Common myeloid progenitor, CD34-positive (primary cell): ENCODE results near the gene KLRC4.
A peak's percentile ranks its signal among the peaks of the same experiment; 100 is the strongest.
"Not testable (repeated sequence)": the region's sequence is repeated elsewhere in the genome, so short reads cannot be mapped to it uniquely, and the experiment has no call there.

Experiments used
- CTCF ChIA-PET: fragments of 350-600 bp; sonication (Branson Sonifier 250); formaldehyde crosslinking; loops from one replicate; lab custom pipeline; 2021; ENCODE audit warnings: antibody characterized with exemption; lab: Charles Lee
- POLR2A ChIA-PET: fragments of 350-600 bp; sonication (Branson Sonifier 250); formaldehyde crosslinking; loops from one replicate; lab custom pipeline; 2021; ENCODE audit warnings: antibody characterized with exemption; lab: Charles Lee
- DNase-seq, 3 donors: peaks; one replicate each; pipeline versions ENCODE4 v3.0.0 to v3.0.0-alpha.2; 2013
- H3K27ac ChIP-seq, 2 experiments: 1 replicate in 1 of 2; 2 replicates in 1 of 2; pipeline ENCODE4 v1.7.0; 2013; ENCODE audit warnings: inconsistent platforms in 2 of 2, low read length in 2 of 2, mild to moderate bottlenecking in 2 of 2, low read depth in 1 of 2, moderate library complexity in 1 of 2; ENCODE audit not compliant: severe bottlenecking in 2 of 2, insufficient read depth in 1 of 2, poor library complexity in 1 of 2
- H3K27me3 ChIP-seq, 5 experiments: replicated peaks in 2 of 5; 1 replicate in 3 of 5; 2 replicates in 2 of 5; pipeline versions ENCODE4 v1.6.1 to v1.7.0; 2013; ENCODE audit warnings: low read length in 4 of 5, mild to moderate bottlenecking in 2 of 5, moderate library complexity in 2 of 5, inconsistent platforms in 1 of 5; ENCODE audit not compliant: insufficient read depth in 5 of 5, control insufficient read depth in 4 of 5
- H3K36me3 ChIP-seq, 4 experiments: 1 replicate in 2 of 4; 2 replicates in 2 of 4; pipeline versions ENCODE4 v1.6.1 to v1.7.0; 2013; ENCODE audit warnings: low read length in 3 of 4, control low read depth in 1 of 4, mild to moderate bottlenecking in 1 of 4; ENCODE audit not compliant: control insufficient read depth in 4 of 4, insufficient read depth in 4 of 4
- H3K4me1 ChIP-seq, 4 experiments: 1 replicate in 3 of 4; 2 replicates in 1 of 4; pipeline versions ENCODE4 v1.6.1 to v1.7.1; 2013; ENCODE audit warnings: low read length in 3 of 4, mild to moderate bottlenecking in 3 of 4, control low read depth in 1 of 4, inconsistent platforms in 1 of 4, moderate library complexity in 1 of 4; ENCODE audit not compliant: control insufficient read depth in 4 of 4, insufficient read depth in 4 of 4; ENCODE audit errors: control extremely low read depth in 1 of 4
- H3K4me3 ChIP-seq, 7 experiments: 1 replicate in 4 of 7; 2 replicates in 3 of 7; pipeline versions ENCODE4 v1.5.1 to v1.7.0; 2013; ENCODE audit warnings: mild to moderate bottlenecking in 7 of 7, low read length in 6 of 7, moderate library complexity in 6 of 7, inconsistent platforms in 2 of 7, low read depth in 2 of 7, control low read depth in 1 of 7; ENCODE audit not compliant: insufficient read depth in 4 of 7, control insufficient read depth in 1 of 7; ENCODE audit errors: extremely low read depth in 1 of 7
- H3K9me3 ChIP-seq, 5 experiments: 1 replicate in 4 of 5; 2 replicates in 1 of 5; pipeline versions ENCODE4 v1.6.1 to v1.7.1; 2013; ENCODE audit warnings: low read length in 4 of 5, mild to moderate bottlenecking in 2 of 5, inconsistent platforms in 1 of 5, low read depth in 1 of 5, moderate library complexity in 1 of 5; ENCODE audit not compliant: control insufficient read depth in 4 of 5, insufficient read depth in 2 of 5; ENCODE audit errors: control extremely low read depth in 1 of 5
- WGBS: methylation state at CpG from one replicate; pipeline ENCODE4 v1.1.5; 2013; ENCODE audit not compliant: insufficient coverage; 5-methylcytosine and 5-hydroxymethylcytosine counted together

Gene KLRC4

DNA sequence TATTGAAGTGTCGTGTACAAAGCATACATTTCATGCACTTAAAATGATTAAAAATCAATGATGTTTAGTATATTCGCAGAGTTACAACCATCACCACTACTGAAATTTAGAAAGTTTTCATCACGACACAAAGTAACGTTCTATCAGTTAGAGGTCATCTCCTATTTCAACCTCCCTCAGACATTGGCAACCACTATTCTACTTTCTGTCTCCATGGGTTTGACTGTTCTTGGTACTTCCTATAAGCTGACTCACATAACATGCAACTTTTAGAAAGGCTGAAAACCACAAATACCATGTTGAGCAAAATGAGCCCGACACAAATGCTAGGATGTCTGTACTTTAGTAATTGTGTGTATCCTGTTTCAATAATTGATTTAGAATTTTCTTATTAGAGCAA, 36.5 kb upstream of the KLRC4 start:
- H3K9me3 ChIP-seq, POLR2A ChIA-PET, H3K4me1 ChIP-seq, H3K4me3 ChIP-seq, CTCF ChIA-PET, H3K36me3 ChIP-seq, H3K27ac ChIP-seq, DNase-seq: not testable (repeated sequence)
- no CpG with 5 or more reads among the region's 5 CpGs for WGBS
- peaks cover 0 to 21% (median 0%) of the 10 kb centered on the region in 5 experiments for H3K27me3 ChIP-seq

DNA sequence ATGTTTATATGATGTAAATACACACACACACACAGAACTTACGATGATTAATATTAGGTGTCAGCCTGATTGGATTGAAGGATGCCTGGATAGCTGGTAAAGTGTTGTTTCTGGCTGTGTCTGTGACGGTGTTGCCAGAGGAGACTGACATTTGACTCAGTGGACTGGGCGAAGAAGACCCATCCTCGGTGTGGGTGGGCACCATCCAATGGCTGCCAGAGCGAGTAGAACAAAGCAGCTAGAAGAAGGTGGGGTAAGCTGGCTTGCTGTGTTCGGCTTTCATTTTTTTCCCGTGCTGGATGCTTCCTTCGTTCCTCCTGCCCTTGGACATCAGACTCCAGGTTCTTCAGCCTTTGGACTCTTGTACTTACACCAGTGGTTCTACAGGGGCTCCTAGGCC, 31.6 kb upstream of the KLRC4 start:
- CTCF ChIA-PET: not testable (repeated sequence)

DNA sequence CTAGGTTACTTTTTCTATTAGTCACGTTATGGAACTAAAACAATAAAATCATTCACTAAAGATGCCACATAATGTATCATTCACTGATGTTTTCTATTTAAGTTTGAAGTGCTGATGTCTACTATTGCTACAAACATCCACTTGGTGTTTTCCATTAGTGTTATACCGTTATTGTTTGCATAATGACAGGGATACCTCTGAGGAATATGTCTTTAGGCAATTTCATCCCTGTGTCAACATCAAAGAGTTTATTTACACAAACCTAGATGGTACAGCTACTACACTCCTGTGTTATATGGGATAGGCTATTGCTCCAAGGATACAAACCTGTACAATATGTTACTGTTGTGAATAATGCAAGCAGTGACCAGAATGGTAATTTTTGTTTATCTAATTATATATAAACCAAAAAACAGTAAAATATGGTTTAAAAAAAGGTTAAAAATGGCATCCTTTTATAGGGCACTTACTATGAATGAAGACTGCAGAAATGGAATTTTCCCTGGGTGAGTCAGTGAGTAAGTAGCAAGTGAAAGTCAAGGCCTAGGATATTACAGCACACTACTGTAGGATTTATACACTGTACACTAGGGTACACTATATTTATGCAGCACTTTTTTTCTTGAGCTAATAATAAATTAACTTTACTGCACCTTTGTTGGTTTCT, 30.2 kb upstream of the KLRC4 start:
- H3K27ac ChIP-seq, H3K4me1 ChIP-seq, POLR2A ChIA-PET, H3K27me3 ChIP-seq, H3K4me3 ChIP-seq, H3K9me3 ChIP-seq, CTCF ChIA-PET, H3K36me3 ChIP-seq, DNase-seq: not testable (repeated sequence)
- no CpG with 5 or more reads among the region's 2 CpGs for WGBS

More for the DNA sequence above, 31.6 kb upstream of the KLRC4 start:
- DNase-seq, POLR2A ChIA-PET, H3K36me3 ChIP-seq, H3K9me3 ChIP-seq, H3K27ac ChIP-seq, H3K27me3 ChIP-seq, H3K4me3 ChIP-seq, H3K4me1 ChIP-seq: not testable (repeated sequence)
- WGBS: 94% methylated on average over 6 of the region's 8 CpGs

DNA sequence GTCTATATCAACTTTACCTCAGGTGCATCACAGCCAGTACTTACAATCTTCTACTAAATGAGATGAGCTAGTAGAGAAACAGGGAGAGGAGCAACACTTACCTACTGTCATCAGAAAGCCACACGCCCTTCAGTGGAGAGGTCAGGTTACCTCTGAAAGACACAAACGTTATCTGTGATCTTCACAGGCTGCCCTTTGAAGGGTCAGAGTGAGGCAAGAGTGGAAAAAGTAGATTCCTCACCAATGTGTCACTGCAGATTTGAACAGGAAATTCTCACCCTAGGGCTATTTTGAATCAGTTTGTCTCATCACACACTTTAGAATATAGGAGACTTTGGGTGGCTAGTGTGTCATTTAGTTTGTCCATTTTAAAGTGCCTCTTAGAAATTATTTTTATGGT, 28.0 kb upstream of the KLRC4 start:
- H3K27ac ChIP-seq, H3K4me1 ChIP-seq, H3K36me3 ChIP-seq, H3K9me3 ChIP-seq, CTCF ChIA-PET, H3K4me3 ChIP-seq, DNase-seq, POLR2A ChIA-PET: not testable (repeated sequence)
- H3K27me3 ChIP-seq: peaks cover 0 to 16% (median 0%) of the 10 kb centered on the region in 5 experiments
- no CpG with 5 or more reads among the region's 2 CpGs for WGBS

DNA sequence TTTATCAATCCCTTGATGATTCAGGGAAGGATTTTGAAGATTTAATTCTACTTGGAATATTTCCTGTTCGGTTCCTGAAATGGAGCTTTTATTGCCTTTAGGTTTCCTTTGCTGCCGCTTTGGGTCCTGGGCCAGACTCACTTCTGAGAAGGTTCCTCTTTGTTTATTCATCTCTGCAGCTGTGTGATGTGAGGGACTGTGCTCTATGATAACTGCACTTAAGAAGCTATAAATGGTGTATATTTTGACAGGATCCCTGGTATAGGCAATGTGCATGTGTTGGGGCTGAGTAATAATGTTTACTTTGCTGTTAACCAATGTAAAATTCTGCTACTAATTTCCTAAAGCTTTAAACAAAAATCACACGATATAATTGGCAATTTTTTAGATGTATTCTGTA, 26.3 kb upstream of the KLRC4 start, which contains the start of gene KLRC2:
Gene KLRC2 (minus strand): TSS at position 195 of the 400 bp plus-strand sequence. CDS start 24 bp downstream, at position 171.
- H3K27ac ChIP-seq, CTCF ChIA-PET, H3K9me3 ChIP-seq, POLR2A ChIA-PET, H3K4me1 ChIP-seq, H3K4me3 ChIP-seq, H3K36me3 ChIP-seq: not testable (repeated sequence)
- peak; percentile 50 to 92 (median 87) for DNase-seq
- peaks cover 0 to 23% (median 0%) of the 10 kb centered on the region in 5 experiments for H3K27me3 ChIP-seq
- WGBS: no CpG with 5 or more reads among the region's 3 CpGs

DNA sequence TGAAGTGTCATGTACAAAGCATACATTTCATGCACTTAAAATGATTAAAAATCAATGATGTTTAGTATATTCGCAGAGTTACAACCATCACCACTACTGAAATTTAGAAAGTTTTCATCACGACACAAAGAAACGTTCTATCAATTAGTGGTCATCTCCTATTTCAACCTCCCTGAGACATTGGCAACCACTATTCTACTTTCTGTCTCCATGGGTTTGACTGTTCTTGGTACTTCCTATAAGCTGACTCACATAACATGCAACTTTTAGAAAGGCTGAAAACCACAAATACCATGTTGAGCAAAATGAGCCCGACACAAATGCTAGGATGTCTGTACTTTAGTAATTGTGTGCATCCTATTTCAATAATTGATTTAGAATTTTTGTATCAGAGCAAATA, 21.1 kb upstream of the KLRC4 start:
- H3K9me3 ChIP-seq, CTCF ChIA-PET, H3K4me3 ChIP-seq, H3K4me1 ChIP-seq, H3K27ac ChIP-seq, DNase-seq, POLR2A ChIA-PET, H3K36me3 ChIP-seq: not testable (repeated sequence)
- no CpG with 5 or more reads among the region's 4 CpGs for WGBS
- H3K27me3 ChIP-seq: peaks cover 0 to 46% (median 0%) of the 10 kb centered on the region in 5 experiments

DNA sequence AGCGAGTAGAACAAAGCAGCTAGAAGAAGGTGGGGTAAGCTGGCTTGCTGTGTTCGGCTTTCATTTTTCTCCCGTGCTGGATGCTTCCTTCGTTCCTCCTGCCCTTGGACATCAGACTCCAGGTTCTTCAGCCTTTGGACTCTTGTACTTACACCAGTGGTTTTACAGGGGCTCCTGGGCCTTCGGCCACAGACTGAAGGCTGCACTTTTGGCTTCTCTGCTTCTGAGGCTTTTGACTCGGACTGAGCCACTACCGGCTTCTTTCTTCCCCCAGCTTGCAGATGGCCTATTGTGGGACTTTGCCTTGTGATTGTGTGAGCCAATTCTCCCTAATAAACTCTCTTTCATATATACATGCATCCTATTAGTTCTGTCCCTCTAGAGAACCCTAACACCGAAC, 16.4 kb upstream of the KLRC4 start:
- H3K9me3 ChIP-seq, DNase-seq, H3K36me3 ChIP-seq, POLR2A ChIA-PET, CTCF ChIA-PET, H3K4me1 ChIP-seq, H3K4me3 ChIP-seq, H3K27ac ChIP-seq: not testable (repeated sequence)
- 96% methylated on average over 4 of the region's 8 CpGs for WGBS
- peaks cover 0 to 33% (median 0%) of the 10 kb centered on the region in 5 experiments for H3K27me3 ChIP-seq
